ENCODE data around the gene ATG9A.

GRCh38 chr2:219249203-219249980 is 20.0 kb upstream of the ATG9A start:
- TF ChIP-seq POLR2AphosphoS5 (IDR thresholded peaks at IDR 0.05) (peak; percentile 51 to 76 (median 68)), EP300 (IDR thresholded peaks at IDR 0.05) (no peak), POLR2A (IDR thresholded peaks at IDR 0.05) (no peak), CTCF (IDR thresholded peaks at IDR 0.05) (no peak)

Measured in sigmoid colon (tissue), 4 donors.